HG02852 (cell line): Measurements from ENCODE around the gene LCP2.

Experiments used
- ATAC-seq: cut with Tn5 transposase; IDR thresholded peaks from one replicate; pipeline ENCODE4 v1.9.1; 2021; ENCODE audit warnings: mild to moderate bottlenecking, moderate library complexity; ENCODE audit not compliant: unreplicated experiment

Gene LCP2

DNA sequence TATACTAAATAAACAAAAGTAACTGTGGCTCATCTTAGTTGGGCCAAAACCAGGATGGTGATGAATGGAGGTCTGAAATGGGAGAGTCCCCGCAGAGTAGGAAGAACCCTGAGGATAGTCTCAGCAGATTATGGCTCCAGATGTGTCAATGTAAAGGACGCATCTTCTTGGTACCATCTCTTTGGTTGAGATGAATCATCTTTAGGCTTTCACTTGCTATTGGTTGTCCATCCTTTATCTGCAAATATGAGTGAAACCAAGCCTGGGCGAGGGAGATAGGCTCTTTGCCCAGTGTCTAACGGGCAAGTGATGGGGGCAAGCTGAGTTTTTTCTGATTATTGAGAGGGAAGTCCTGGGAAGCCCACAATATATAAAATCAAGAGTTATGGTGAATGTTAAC lies 19.4 kb upstream of the LCP2 start:
- no peak for ATAC-seq

- ATAC-seq = no peak
Measured at GRCh38 chr5:170315154-170315553, 17.6 kb upstream of the LCP2 start.

- no peak for ATAC-seq
Measured at GRCh38 chr5:170314541-170315095, 17.0 kb upstream of the LCP2 start.

DNA sequence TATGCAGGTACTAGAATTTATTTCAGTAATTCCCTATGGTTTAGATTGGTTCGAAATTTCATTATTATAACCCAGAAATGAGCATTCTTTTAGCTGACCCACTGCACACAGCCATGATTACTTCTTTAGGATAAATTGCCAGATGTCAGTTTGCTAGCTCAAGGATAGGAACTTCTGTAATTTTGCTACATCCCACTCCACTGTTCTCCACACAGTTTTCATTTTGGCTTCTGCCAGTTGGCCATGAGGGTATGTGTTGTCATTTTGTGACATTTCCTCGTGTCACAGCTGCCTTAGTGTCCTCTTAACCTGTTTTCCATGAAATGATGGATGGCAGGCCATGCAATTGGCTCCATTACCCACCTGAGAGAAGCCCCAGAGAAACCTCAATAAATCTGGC lies 16.2 kb upstream of the LCP2 start:
- ATAC-seq = no peak

DNA sequence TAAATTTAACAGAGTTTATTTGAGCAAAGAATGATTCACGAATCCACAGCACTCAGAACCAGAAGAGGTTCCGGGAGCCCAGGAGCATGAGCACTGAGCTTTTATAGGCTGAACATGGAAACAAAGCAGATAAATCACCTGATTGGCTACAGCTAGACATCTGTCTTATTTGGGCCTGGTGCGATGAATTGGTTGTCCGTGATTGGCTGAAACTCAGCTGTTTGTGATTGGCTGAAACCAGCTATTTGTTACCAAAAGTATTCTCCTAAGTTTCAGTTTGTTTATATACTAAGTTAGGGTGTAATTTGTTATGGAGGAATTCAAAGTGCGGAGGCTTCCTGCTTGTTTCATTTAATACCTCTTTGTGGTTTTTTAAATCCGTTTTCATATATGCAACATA lies 15.8 kb upstream of the LCP2 start:
- ATAC-seq = no peak

DNA sequence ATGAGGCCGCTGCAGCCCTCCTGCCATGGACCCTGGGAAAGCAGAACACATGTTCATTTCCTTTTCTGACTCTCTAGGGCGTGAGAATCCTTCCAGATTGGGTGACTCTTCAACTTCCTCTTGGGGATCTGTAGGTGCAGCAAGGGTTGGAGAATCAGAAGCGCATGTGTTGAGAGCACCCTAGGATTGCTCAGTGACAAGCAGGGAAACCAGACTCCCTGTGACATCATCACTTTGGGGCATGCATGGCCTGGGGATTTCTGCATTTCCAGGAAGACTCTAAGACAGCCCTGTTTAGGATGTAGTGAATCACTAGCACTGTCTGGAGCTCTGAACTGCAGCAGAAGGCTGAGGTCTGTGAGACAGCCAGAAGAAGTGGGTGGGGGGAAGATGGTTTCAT lies 15.1 kb upstream of the LCP2 start:
- peak; percentile 80 for ATAC-seq

- peak; percentile 14 for ATAC-seq
Measured at GRCh38 chr5:170312301-170312595, 14.7 kb upstream of the LCP2 start.

GRCh38 chr5:170311511-170312300 lies 14.1 kb upstream of the LCP2 start:
- ATAC-seq = no peak

GRCh38 chr5:170310256-170310926 lies 12.8 kb upstream of the LCP2 start:
- no peak for ATAC-seq

- ATAC-seq = no peak
Measured at GRCh38 chr5:170308686-170309085, 11.1 kb upstream of the LCP2 start.

DNA sequence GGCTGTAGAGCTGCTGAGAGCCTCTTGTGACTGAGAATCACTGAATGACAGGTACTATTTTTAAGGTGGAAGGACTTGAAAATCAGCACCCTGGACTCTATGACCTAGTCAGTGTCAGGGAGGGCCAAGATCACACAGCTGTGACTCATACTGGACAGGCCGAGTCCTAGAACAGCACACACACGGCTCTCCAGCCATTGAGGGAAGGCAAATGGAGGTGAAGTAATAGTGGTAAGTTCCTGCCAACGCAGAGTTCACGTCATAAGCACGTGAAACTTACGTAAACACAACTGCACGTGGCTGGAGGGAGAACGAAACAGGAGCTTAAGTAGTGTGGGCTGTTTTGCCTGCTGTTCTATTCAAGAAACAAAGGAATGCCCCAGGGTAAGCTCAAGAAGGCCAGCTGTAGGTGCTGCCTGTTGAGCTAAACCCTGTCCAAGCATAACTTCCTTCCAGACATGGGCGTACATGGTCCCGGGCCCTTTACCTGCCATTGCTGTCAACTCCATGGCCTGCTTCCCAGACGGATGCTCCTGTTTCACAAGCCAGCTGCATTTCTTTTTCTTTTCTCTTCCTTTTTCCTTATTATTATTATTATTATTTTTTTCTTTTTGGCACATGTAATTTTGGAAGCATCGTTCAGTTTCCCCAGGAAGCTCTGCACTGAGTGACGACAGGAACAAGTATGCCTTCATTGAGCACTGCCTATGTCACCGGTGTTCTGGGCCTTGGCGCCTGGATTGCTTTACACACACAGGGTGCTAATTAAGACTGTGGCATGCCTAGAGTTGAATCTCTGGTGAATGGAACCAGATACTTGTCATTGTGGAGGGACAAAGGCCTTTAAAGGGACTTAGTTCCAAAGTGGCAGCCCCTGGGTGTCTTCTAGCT lies 10.2 kb upstream of the LCP2 start:
- no peak for ATAC-seq

GRCh38 chr5:170306381-170306831 lies 8.8 kb upstream of the LCP2 start:
- ATAC-seq = peak; percentile 47

- no peak for ATAC-seq
Measured at GRCh38 chr5:170305646-170306025, 8.1 kb upstream of the LCP2 start.

DNA sequence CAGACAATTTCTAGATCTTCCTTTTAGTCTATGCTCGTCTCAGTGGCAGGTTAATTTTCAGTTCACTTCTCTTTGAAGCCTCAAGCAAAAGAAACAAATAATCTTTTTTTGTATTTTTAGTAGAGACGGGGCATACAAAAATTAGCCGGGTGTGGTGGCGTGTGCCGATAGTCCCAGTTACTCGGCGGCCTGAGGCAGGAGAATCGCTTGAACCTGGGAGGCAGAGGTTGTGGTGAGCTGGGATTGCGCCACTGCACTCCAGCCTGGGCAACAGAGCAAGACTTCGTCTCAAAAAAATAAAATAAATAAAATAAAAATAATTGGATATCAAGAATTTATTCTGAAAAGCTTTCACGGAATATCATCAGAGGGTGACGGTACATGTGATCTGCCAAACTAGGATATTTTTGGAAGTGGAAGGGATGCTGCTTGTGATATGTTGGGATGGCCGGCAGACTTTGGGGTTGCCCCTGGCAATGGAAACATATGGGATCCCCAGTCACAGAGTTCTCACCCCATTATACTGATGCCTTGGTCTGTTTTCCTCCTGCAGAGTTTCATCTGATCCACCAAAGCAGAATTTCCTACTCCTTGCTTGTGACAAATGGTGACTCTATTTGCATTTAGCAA lies 7.6 kb upstream of the LCP2 start:
- no peak for ATAC-seq

GRCh38 chr5:170303549-170303948 lies 6.0 kb upstream of the LCP2 start:
- no peak for ATAC-seq

DNA sequence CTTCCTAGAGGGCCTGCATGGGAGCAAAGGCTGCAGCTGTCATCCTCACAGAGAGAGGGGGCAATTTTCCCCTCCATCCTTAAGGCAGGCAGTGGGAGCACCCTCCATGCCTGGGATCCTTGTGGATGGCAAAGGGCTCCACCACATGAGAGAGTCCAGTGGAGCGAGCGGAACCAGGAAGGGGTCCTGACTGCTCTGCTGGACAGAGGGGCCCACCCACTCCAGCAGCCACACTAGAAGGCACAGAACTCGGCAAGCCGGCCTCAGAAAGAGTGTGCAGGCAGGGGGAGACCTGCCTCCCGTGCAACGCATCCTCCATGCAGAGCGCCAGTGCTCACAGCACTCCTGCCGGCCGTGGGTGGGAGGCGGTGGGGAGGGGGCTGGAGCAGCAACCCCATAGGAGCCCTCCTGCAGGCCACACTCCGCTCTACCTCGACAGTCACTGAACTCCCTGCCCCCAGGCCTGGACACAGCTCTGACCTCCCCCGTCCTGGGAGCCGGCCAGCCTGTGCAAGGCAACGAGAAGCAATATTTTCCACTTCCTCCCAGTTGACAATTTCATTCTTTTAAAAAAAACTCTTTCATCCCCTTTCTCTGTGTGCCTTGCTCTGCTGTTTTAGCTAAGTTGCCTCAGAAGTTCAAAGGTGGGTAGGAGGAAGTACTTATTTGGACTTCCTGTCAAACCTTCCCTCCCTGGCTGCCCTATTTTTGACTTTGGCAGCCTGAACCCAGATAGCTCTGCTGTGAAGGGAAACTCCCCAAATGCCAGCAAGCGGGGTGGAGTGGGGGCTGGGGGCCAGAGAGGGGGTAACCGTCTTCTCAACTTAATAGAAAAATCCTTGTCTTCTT lies 5.3 kb upstream of the LCP2 start:
- ATAC-seq = peak; percentile 83

DNA sequence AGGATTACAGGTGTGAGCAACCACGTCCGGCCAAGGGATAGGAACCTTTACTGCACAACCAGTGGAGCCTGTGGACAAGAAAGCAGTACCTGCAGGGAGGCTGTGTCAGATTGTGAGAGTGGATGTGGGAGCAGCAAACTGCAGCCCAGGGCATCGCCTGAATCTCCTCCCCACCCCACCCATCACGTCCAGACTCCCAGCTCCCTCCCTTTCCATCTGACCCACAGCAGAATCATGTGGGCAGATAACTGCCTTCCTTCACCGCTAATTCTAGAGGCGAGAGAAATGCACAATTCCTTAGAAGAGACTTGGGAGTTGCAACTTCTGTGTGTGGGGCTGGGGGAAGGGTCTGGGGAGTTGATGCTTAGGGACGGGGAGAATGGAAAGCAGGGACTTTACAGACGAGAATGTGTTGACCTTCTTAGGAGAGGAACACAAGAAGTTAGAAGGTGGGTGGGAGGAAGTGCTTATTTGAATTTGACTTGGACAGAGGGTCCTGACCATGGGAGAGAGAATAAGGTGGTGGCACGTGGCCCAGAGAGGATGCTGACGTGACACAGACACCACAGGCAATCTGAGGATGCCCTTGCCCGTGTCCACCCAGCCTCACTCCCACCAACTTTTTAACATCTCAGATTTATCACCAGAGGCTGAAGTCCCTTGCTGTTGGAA lies 4.5 kb upstream of the LCP2 start:
- ATAC-seq = no peak

DNA sequence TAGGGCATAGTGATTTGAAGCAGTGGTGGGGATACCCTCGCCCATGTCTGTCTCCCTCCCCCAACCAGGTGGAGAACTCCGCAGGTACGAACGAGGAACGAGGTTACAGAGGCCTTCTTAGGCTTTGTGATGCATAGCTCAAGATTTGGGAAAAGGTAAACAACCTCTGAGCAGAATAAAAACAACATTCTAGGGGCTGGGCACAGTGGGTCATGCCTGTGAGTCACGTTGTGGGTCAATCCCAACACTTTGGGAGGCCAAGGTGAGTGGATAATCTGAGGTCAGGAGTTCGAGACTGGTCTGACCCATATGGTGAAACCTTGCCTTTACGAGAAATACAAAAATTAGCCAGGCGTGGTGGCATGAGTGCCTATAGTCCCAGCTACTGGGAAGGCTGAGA lies 3.6 kb upstream of the LCP2 start:
- no peak for ATAC-seq

- ATAC-seq = no peak
Measured at GRCh38 chr5:170300361-170301013, 2.9 kb upstream of the LCP2 start.
